GM19351 (cell line): ENCODE results near the gene MBL2.
A peak's percentile ranks its signal among the peaks of the same experiment; 100 is the strongest.

Experiments
- ATAC-seq: cut with Tn5 transposase; IDR thresholded peaks from one replicate; pipeline ENCODE4 v1.9.1; 2021; ENCODE audit warnings: mild to moderate bottlenecking, moderate library complexity; ENCODE audit not compliant: unreplicated experiment

MBL2 gene

DNA sequence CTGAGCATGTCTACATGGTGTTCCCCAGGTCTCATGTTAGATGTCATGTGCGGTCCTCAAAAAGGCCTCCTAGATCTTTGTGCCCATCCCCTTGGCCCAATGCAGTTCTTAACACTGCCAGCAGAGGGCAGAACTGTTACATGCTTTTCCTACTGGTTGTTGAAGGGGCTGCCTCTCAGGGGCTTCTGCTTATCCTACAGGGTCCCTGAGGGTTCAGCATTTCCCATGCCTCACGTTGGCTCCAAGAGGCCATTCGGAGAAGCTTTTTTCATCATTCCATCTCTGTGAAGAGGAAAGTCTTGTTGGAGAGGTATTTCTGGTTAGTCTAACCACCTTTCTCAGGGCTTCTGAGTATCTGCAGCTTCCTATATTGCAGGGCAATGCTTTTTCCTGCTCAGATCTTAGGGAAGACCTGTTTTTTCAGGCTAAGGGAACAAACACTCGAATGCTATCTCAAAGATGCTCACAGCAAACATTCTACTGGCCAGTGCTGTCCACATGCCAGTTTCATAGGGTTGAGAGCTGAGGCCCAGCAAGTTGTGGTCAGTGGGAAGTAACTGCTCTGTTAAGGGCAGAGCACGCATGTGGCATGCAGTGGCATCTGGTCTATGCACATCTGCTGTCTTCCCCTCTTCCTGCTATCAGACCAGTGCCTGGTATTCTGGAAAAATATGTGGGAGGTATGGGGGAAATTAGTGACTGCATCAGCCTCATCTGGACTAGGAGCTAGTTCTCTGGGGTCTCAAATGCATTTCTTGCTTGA, 31.5 kb downstream of the MBL2 start:
- peak; percentile 59 for ATAC-seq

DNA sequence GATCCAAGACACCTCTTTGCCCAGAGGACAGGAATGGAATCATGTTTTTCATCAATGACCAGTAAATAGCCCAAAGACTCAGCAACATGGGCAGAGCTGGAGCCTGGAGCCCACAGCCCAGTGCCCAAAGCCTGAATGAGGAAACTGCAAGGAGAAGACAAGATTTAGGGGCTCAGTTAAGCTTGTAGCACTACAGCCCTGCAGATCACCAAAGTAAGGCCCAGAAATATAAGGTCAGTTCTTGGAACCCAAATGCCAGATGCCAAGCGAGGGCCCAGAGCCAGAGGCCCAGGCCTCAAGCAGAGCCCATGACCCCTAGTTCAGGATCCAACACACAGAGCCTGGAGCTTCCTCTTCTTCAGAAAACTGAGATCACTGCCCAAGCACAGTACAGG, 32.4 kb downstream of the MBL2 start:
- ATAC-seq = no peak

DNA sequence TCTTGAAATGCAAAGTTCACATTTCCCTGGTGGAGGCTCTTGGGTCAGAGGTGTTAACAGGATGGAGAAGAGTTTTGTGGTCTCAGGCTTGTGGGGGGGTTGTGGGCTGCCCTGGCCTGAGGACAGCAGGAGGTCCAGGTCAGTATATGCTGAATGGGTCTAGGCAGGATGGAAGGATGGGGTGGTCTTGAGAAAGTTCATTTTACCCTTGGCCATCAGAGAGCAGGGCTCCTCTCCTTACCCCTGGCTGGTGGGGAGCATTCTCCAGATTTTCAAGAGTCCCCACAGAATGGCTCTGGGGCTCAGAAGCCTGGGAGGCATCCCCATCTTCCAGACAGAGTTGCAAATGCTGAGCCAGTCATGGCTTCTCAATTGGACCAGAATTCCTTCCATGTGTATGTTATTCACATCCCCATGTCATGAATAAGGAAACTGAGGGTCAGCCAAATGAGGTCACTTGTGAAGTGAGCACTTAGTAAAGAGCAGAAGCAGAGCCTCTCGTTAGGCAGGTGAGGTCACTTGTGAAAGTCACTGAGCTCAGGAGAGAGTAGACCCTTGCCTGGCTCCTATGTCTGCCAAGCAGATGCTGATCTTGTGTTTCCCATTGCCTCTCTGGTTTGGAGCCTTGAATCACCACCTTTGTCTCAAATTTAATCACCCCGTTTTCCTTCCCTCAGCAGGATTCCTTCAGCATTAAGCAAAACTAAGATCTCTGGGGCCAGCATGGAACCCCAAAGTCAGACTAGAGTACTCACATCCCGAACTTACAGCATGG, 33.0 kb downstream of the MBL2 start:
- no peak for ATAC-seq

- ATAC-seq = no peak
Measured at GRCh38 chr10:52738951-52739350, 33.6 kb downstream of the MBL2 start.

DNA sequence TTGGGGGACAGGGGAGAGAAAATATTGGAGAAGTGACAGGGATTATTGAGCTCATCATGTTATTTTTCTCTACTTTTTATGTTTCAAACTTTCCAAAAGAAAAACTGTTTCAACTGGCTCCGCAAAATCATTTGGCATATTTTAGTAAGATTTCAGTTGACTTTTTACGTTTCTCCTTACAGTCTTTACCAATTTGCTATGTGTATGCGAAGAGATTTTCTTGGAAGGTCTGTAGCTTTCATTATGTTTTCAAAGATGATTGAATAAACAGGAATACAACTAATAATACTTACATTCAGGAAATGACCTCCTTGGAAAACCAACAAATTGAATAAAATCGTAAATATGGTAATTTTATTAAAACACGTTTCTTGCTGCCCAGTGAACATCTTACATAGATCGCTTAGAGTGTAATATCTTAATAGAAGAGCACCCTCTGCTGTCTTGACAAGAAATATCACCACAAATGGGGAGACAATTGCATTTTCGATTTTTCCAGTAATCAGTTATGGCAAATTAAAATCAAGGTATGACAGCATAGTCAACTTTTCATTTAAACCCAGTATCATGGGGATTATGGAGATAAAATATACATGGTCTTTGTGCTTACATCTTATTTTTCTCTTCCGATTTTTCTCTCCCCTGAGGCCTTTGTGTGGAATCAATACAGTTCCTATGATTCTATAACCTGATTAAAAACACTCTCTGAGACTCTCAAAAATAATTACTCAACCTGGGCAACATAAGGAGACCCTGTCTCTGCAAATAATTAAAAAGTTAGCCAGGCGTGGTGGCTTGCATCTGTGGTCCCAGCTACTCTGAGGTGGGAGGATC, 43.1 kb downstream of the MBL2 start:
- peak; percentile 82 for ATAC-seq

GRCh38 chr10:52720018-52720417, 52.6 kb downstream of the MBL2 start:
- ATAC-seq = no peak
